Vagina (tissue), 2 donors: ENCODE results near the gene LAMA2. TPM values are rescaled to one million over a fixed set of nuclear protein-coding genes. Genes with fewer than 3 reads are reported as not detected.

Source experiments
- DNase-seq, 2 donors: peaks; one replicate each; pipeline ENCODE4 v3.0.0-alpha.2; 2017; ENCODE audit errors: extremely low spot score in 2 of 2
- H3K27ac ChIP-seq: fragments of 200-600 bp; sonication (generic); one replicate; pipeline ENCODE4 v1.5.1; 2019
- H3K27me3 ChIP-seq: fragments of 200-600 bp; sonication (generic); one replicate; pipeline ENCODE4 v1.5.1; 2019
- H3K36me3 ChIP-seq, 2 donors: fragments of 200-600 bp; sonication (generic); one replicate each; pipeline ENCODE4 v1.5.1; 2017 to 2019
- H3K4me1 ChIP-seq: fragments of 200-600 bp; sonication (generic); one replicate; pipeline ENCODE4 v1.5.1; 2019
- H3K4me3 ChIP-seq, 2 donors: fragments of 200-600 bp; sonication (generic); 1 replicate in 1 of 2; 2 replicates in 1 of 2; pipeline ENCODE4 v1.5.1; 2016 to 2019
- H3K9me3 ChIP-seq: fragments of 200-600 bp; sonication (generic); one replicate; pipeline ENCODE4 v1.5.1; 2019
- CTCF ChIP-seq, 3 experiments: fragments of 450-650 bp in 2 of 3; fragments of 200-600 bp in 1 of 3; sonication (generic) in 1 of 3; IDR thresholded peaks; one replicate each; pipeline ENCODE4 v1.5.1; 2017 to 2019; ENCODE audit warnings: antibody characterized with exemption in 3 of 3, mild to moderate bottlenecking in 2 of 3, moderate library complexity in 2 of 3
- POLR2A ChIP-seq, 2 donors: fragments of 450-650 bp; IDR thresholded peaks; one replicate each; pipeline ENCODE4 v1.6.1; 2017; ENCODE audit warnings: antibody characterized with exemption in 2 of 2, mild to moderate bottlenecking in 2 of 2, moderate library complexity in 2 of 2
- POLR2AphosphoS5 ChIP-seq, 2 donors: sonication (generic); formaldehyde crosslinking; IDR thresholded peaks; one replicate each; pipeline ENCODE4 v1.9.0; 2017; ENCODE audit warnings: antibody characterized with exemption in 2 of 2, mild to moderate bottlenecking in 2 of 2, low read depth in 1 of 2; ENCODE audit not compliant: insufficient read depth in 1 of 2
- intact Hi-C: fragments of 100-400 bp; cut with DNase I; formaldehyde crosslinking; loops from one replicate; pipeline ENCODE4 v1.15.1; 2023
- total RNA-seq: library from RNA; depleted of rRNA; stranded (reverse); fragments of >200 nt; gene quantifications from one replicate; pipeline ENCODE4 v1.2.3, GENCODE V29; 2016

The LAMA2 gene
- total RNA-seq, 1 donor from 2014 or later, result 91.1 TPM

- H3K4me3 ChIP-seq, result no peak overlapping the region
- TF ChIP-seq CTCF (IDR thresholded peaks at IDR 0.05) (no peak), POLR2A (IDR thresholded peaks at IDR 0.05) (no peak), POLR2AphosphoS5 (IDR thresholded peaks at IDR 0.05; ENCODE audit: insufficient read depth in 1 of 2, low read depth in 1 of 2) (no peak)
- DNase-seq, result no peak
- intact Hi-C loops, result no loop called here
- no peak overlapping the region for H3K27ac ChIP-seq
- no peaks in the 10 kb centered on the region for H3K27me3 ChIP-seq
- H3K4me1 ChIP-seq, result peaks cover 7% of the 10 kb centered on the region
- H3K36me3 ChIP-seq, result no peaks in the 10 kb centered on the region
- H3K9me3 ChIP-seq, result no peaks in the 10 kb centered on the region
Measured at GRCh38 chr6:129360682-129360955, 477.7 kb downstream of the LAMA2 start.

GRCh38 chr6:129364037-129364436 is 481.1 kb downstream of the LAMA2 start:
- no peak for DNase-seq
- no peak for TF ChIP-seq POLR2A (IDR thresholded peaks at IDR 0.05)
- TF ChIP-seq POLR2AphosphoS5 (IDR thresholded peaks at IDR 0.05; ENCODE audit: insufficient read depth in 1 of 2, low read depth in 1 of 2), result no peak
- TF ChIP-seq CTCF (IDR thresholded peaks at IDR 0.05), result no peak
- no peaks in the 10 kb centered on the region for H3K36me3 ChIP-seq
- intact Hi-C loops, result no loop called here
- H3K27me3 ChIP-seq, result no peaks in the 10 kb centered on the region
- no peak overlapping the region for H3K4me3 ChIP-seq
- no peaks in the 10 kb centered on the region for H3K9me3 ChIP-seq
- H3K4me1 ChIP-seq, result peaks cover 7% of the 10 kb centered on the region
- no peak overlapping the region for H3K27ac ChIP-seq

GRCh38 chr6:129364767-129365166 is 481.8 kb downstream of the LAMA2 start:
- peaks cover 3% of the 10 kb centered on the region for H3K4me1 ChIP-seq
- intact Hi-C loops, result no loop called here
- no peaks in the 10 kb centered on the region for H3K36me3 ChIP-seq
- H3K27me3 ChIP-seq, result no peaks in the 10 kb centered on the region
- DNase-seq, result no peak
- TF ChIP-seq POLR2A (IDR thresholded peaks at IDR 0.05) (no peak), CTCF (IDR thresholded peaks at IDR 0.05) (no peak), POLR2AphosphoS5 (IDR thresholded peaks at IDR 0.05; ENCODE audit: insufficient read depth in 1 of 2, low read depth in 1 of 2) (no peak)
- H3K27ac ChIP-seq, result no peak overlapping the region
- no peak overlapping the region for H3K4me3 ChIP-seq
- H3K9me3 ChIP-seq, result no peaks in the 10 kb centered on the region

GRCh38 chr6:129368076-129368475 is 485.1 kb downstream of the LAMA2 start:
- Histone ChIP-seq H3K36me3 (no peaks in the 10 kb centered on the region), H3K4me1 (no peaks in the 10 kb centered on the region), H3K27me3 (no peaks in the 10 kb centered on the region), H3K27ac (no peak overlapping the region), H3K9me3 (no peaks in the 10 kb centered on the region), H3K4me3 (no peak overlapping the region)
- DNase-seq, result no peak
- no peak for TF ChIP-seq POLR2A (IDR thresholded peaks at IDR 0.05)
- intact Hi-C loops, result no loop called here

GRCh38 chr6:129368970-129369369 is 486.0 kb downstream of the LAMA2 start:
- TF ChIP-seq POLR2AphosphoS5 (IDR thresholded peaks at IDR 0.05; ENCODE audit: insufficient read depth in 1 of 2, low read depth in 1 of 2), result no peak
- TF ChIP-seq CTCF (IDR thresholded peaks at IDR 0.05), result no peak
- no peak for TF ChIP-seq POLR2A (IDR thresholded peaks at IDR 0.05)
- Histone ChIP-seq H3K36me3 (no peaks in the 10 kb centered on the region), H3K27me3 (no peaks in the 10 kb centered on the region), H3K4me1 (no peaks in the 10 kb centered on the region), H3K9me3 (no peaks in the 10 kb centered on the region), H3K27ac (no peak overlapping the region), H3K4me3 (no peak overlapping the region)
- DNase-seq, result no peak
- intact Hi-C loops, result no loop called here

GRCh38 chr6:129369737-129370136 is 486.8 kb downstream of the LAMA2 start:
- intact Hi-C loops, result no loop called here
- no peak for TF ChIP-seq POLR2AphosphoS5 (IDR thresholded peaks at IDR 0.05; ENCODE audit: insufficient read depth in 1 of 2, low read depth in 1 of 2)
- TF ChIP-seq CTCF (IDR thresholded peaks at IDR 0.05), result no peak
- TF ChIP-seq POLR2A (IDR thresholded peaks at IDR 0.05), result no peak
- Histone ChIP-seq H3K27ac (no peak overlapping the region), H3K36me3 (no peaks in the 10 kb centered on the region), H3K9me3 (no peaks in the 10 kb centered on the region), H3K4me1 (no peaks in the 10 kb centered on the region), H3K27me3 (no peaks in the 10 kb centered on the region), H3K4me3 (no peak overlapping the region)
- DNase-seq, result no peak
